Neural cell (in vitro differentiated cells): ENCODE measurements around the gene CACNA2D4. TPM values are rescaled to one million over a fixed set of nuclear protein-coding genes. Genes with fewer than 3 reads are reported as not detected.

Source experiments
- H2AFZ ChIP-seq: fragments of 200-600, 300-800 bp; sonication (generic), shearing (Covaris generic); 2 replicates; pipeline ENCODE4 v1.6.0; 2014; ENCODE audit warnings: low read depth, mild to moderate bottlenecking, antibody characterized with exemption, low read length, moderate library complexity
- H3F3A ChIP-seq: fragments of 200-600 bp; shearing (Covaris generic); 2 replicates; pipeline ENCODE4 v1.6.1; 2016; ENCODE audit warnings: mild to moderate bottlenecking, moderate library complexity, mixed read lengths, antibody characterized with exemption, low read length; ENCODE audit not compliant: insufficient read depth, poor library complexity, severe bottlenecking
- H3K27ac ChIP-seq: fragments of 200-600, 300-800 bp; sonication (generic), shearing (Covaris generic); 2 replicates; pipeline ENCODE4 v1.5.1; 2014; ENCODE audit warnings: mild to moderate bottlenecking, low read length, moderate library complexity
- H3K27me3 ChIP-seq: fragments of 300-800, 200-600 bp; sonication (generic), shearing (Covaris generic); 2 replicates; pipeline ENCODE4 v1.6.0; 2014; ENCODE audit warnings: mild to moderate bottlenecking, low read depth, low read length, moderate library complexity; ENCODE audit not compliant: insufficient read depth
- H3K36me3 ChIP-seq: fragments of 300-800, 200-600 bp; sonication (generic), shearing (Covaris generic); 2 replicates; pipeline ENCODE4 v1.5.1; 2014; ENCODE audit warnings: mild to moderate bottlenecking, antibody characterized with exemption, low read length, moderate library complexity; ENCODE audit not compliant: insufficient read depth
- H3K4me2 ChIP-seq: fragments of 300-800, 200-600 bp; sonication (generic), shearing (Covaris generic); 2 replicates; pipeline ENCODE4 v1.6.0; 2014; ENCODE audit warnings: mild to moderate bottlenecking, low read length
- H3K4me3 ChIP-seq: fragments of 300-800, 200-600 bp; sonication (generic), shearing (Covaris generic); 2 replicates; pipeline ENCODE4 v1.5.1; 2014; ENCODE audit warnings: mild to moderate bottlenecking, low read length, moderate library complexity
- H3K79me2 ChIP-seq: fragments of 200-600 bp; shearing (Covaris generic); replicated peaks from 2 replicates; pipeline ENCODE4 v1.6.0; 2014; ENCODE audit warnings: mild to moderate bottlenecking, low read length, moderate library complexity; ENCODE audit not compliant: insufficient read depth
- H3K9ac ChIP-seq: fragments of 300-800, 200-600 bp; sonication (generic), shearing (Covaris generic); 2 replicates; pipeline ENCODE4 v1.6.1; 2016; ENCODE audit warnings: mild to moderate bottlenecking, low read length, mixed read lengths
- H3K9me2 ChIP-seq: fragments of 200-600 bp; shearing (Covaris generic); 2 replicates; pipeline ENCODE4 v1.6.1; 2016; ENCODE audit warnings: mild to moderate bottlenecking, low read length, mixed read lengths; ENCODE audit not compliant: insufficient read depth
- H3K9me3 ChIP-seq: fragments of 200-600, 300-800 bp; sonication (generic), shearing (Covaris generic); 2 replicates; pipeline ENCODE4 v1.6.1; 2016; ENCODE audit warnings: mild to moderate bottlenecking, mixed run types, low read length, moderate library complexity, mixed read lengths
- H4K20me1 ChIP-seq: fragments of 200-600 bp; shearing (Covaris generic); 2 replicates; pipeline ENCODE4 v1.6.1; 2016; ENCODE audit warnings: mild to moderate bottlenecking, mixed run types; ENCODE audit not compliant: insufficient read depth
- EP300 ChIP-seq: fragments of 450-650 bp; conservative IDR thresholded peaks from 2 replicates; pipeline ENCODE4 v1.6.1; 2014; ENCODE audit warnings: antibody characterized with exemption, mild to moderate bottlenecking, moderate library complexity; ENCODE audit not compliant: poor library complexity, severe bottlenecking
- EZH2 ChIP-seq: fragments of 200-600, 300-800 bp; shearing (Covaris generic), sonication (generic); IDR thresholded peaks from 2 replicates; pipeline ENCODE4 v1.6.1; 2014; ENCODE audit warnings: antibody characterized with exemption, low read length, borderline replicate concordance, mild to moderate bottlenecking; ENCODE audit not compliant: insufficient read depth, poor library complexity, severe bottlenecking
- MXI1 ChIP-seq: fragments of 450-650 bp; conservative IDR thresholded peaks from 2 replicates; pipeline ENCODE4 v1.6.1; 2014; ENCODE audit warnings: antibody characterized with exemption, mild to moderate bottlenecking; ENCODE audit not compliant: poor library complexity, severe bottlenecking
- POLR2AphosphoS5 ChIP-seq: IDR thresholded peaks from 2 replicates; pipeline ENCODE4 v1.6.1; 2012
- RAD21 ChIP-seq: fragments of 450-650 bp; conservative IDR thresholded peaks from 2 replicates; pipeline ENCODE4 v1.6.1; 2014; ENCODE audit warnings: antibody characterized with exemption, mild to moderate bottlenecking, moderate library complexity
- REST ChIP-seq: IDR thresholded peaks from 2 replicates; pipeline ENCODE4 v1.6.1; 2012; ENCODE audit warnings: borderline replicate concordance
- SMC3 ChIP-seq: fragments of 450-650 bp; conservative IDR thresholded peaks from 2 replicates; pipeline ENCODE4 v1.6.1; 2014; ENCODE audit warnings: antibody characterized with exemption, mild to moderate bottlenecking, moderate library complexity; ENCODE audit not compliant: poor library complexity
- TAF1 ChIP-seq: IDR thresholded peaks from 2 replicates; pipeline ENCODE4 v1.6.1; 2012; ENCODE audit warnings: low read depth
- polyA plus RNA-seq: library from polyadenylated mRNA; depleted of rRNA; stranded (reverse); fragments of >200 nt; gene quantifications from 2 replicates; pipeline ENCODE4 v1.2.3, GENCODE V29; 2014
- TF ChIP-seq, protein P1 (sequence below): fragments of 450-650 bp; IDR thresholded peaks from 2 replicates; pipeline ENCODE4 v1.5.1; 2014; ENCODE audit warnings: antibody characterized with exemption, mild to moderate bottlenecking, moderate library complexity; ENCODE audit not compliant: poor library complexity, severe bottlenecking

The CACNA2D4 gene
- polyA plus RNA-seq, 1 donor from 2014 or later: not detected

GRCh38 chr12:1760566-1761382 is 157.7 kb downstream of the CACNA2D4 start:
- Histone ChIP-seq H3K79me2 (no peaks in the 10 kb centered on the region), H3K27me3 (no peaks in the 10 kb centered on the region), H3K4me3 (no peak overlapping the region), H3K4me2 (no peak overlapping the region), H2AFZ (no peak overlapping the region), H4K20me1 (no peaks in the 10 kb centered on the region), H3K27ac (no peak overlapping the region), H3K9me2 (no peaks in the 10 kb centered on the region), H3K36me3 (no peaks in the 10 kb centered on the region), H3K9ac (no peak overlapping the region), H3K9me3 (no peaks in the 10 kb centered on the region), H3F3A (no peaks in the 10 kb centered on the region)
- TF ChIP-seq, protein P1, sequence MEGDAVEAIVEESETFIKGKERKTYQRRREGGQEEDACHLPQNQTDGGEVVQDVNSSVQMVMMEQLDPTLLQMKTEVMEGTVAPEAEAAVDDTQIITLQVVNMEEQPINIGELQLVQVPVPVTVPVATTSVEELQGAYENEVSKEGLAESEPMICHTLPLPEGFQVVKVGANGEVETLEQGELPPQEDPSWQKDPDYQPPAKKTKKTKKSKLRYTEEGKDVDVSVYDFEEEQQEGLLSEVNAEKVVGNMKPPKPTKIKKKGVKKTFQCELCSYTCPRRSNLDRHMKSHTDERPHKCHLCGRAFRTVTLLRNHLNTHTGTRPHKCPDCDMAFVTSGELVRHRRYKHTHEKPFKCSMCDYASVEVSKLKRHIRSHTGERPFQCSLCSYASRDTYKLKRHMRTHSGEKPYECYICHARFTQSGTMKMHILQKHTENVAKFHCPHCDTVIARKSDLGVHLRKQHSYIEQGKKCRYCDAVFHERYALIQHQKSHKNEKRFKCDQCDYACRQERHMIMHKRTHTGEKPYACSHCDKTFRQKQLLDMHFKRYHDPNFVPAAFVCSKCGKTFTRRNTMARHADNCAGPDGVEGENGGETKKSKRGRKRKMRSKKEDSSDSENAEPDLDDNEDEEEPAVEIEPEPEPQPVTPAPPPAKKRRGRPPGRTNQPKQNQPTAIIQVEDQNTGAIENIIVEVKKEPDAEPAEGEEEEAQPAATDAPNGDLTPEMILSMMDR: no peak
- TF ChIP-seq RAD21: no peak
- TF ChIP-seq POLR2AphosphoS5: no peak
- no peak for TF ChIP-seq MXI1
- TF ChIP-seq SMC3: no peak
- no peak for TF ChIP-seq EP300

DNA sequence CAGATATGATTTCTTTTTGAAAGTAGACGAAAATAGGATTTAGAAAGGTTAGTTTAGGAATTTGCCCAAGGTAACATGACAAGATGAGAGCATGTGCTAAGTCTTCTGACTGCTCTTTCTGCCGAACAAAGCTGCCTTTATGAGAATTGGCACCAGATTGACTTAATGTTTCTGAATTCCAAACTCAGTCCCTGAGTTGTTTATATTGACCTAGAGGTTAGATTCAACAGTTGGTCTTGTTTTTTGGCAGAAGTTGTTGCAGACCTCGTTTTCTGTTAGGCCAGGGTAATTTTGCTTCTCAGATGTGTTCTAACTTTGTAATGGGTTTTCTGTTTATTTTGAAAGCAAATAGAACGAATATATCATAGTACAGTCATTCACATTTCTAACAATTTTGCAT is 159.6 kb downstream of the CACNA2D4 start:
- no peak overlapping the region for H3K9ac ChIP-seq
- H3K27me3 ChIP-seq: no peaks in the 10 kb centered on the region
- H3F3A ChIP-seq: no peaks in the 10 kb centered on the region
- no peaks in the 10 kb centered on the region for H4K20me1 ChIP-seq
- no peak overlapping the region for H2AFZ ChIP-seq
- H3K4me2 ChIP-seq: no peak overlapping the region
- no peaks in the 10 kb centered on the region for H3K9me2 ChIP-seq
- no peaks in the 10 kb centered on the region for H3K9me3 ChIP-seq
- H3K27ac ChIP-seq: no peak overlapping the region
- H3K79me2 ChIP-seq: no peaks in the 10 kb centered on the region
- no peak for TF ChIP-seq TAF1
- TF ChIP-seq SMC3: no peak
- TF ChIP-seq POLR2AphosphoS5: no peak
- TF ChIP-seq RAD21: no peak
- H3K36me3 ChIP-seq: no peaks in the 10 kb centered on the region
- H3K4me3 ChIP-seq: no peak overlapping the region

- no peak for TF ChIP-seq MXI1
- no peak for TF ChIP-seq RAD21
- TF ChIP-seq EZH2: no peak
- no peak for TF ChIP-seq TAF1
- no peak for TF ChIP-seq SMC3
- TF ChIP-seq, protein P1: no peak
- no peak for TF ChIP-seq EP300
- no peak for TF ChIP-seq POLR2AphosphoS5
- no peak for TF ChIP-seq REST
- Histone ChIP-seq H4K20me1 (no peaks in the 10 kb centered on the region), H3K36me3 (no peaks in the 10 kb centered on the region), H3F3A (no peaks in the 10 kb centered on the region), H3K9me3 (no peaks in the 10 kb centered on the region), H3K27me3 (no peaks in the 10 kb centered on the region), H3K27ac (no peak overlapping the region), H3K79me2 (no peaks in the 10 kb centered on the region), H3K9me2 (no peaks in the 10 kb centered on the region), H2AFZ (no peak overlapping the region), H3K4me3 (no peak overlapping the region), H3K4me2 (no peak overlapping the region), H3K9ac (no peak overlapping the region)
These were observed 160.1 kb downstream of the CACNA2D4 start for GRCh38 chr12:1758376-1758775.
